ENCODE measurements around the gene NR2C2.

NR2C2 gene

DNA sequence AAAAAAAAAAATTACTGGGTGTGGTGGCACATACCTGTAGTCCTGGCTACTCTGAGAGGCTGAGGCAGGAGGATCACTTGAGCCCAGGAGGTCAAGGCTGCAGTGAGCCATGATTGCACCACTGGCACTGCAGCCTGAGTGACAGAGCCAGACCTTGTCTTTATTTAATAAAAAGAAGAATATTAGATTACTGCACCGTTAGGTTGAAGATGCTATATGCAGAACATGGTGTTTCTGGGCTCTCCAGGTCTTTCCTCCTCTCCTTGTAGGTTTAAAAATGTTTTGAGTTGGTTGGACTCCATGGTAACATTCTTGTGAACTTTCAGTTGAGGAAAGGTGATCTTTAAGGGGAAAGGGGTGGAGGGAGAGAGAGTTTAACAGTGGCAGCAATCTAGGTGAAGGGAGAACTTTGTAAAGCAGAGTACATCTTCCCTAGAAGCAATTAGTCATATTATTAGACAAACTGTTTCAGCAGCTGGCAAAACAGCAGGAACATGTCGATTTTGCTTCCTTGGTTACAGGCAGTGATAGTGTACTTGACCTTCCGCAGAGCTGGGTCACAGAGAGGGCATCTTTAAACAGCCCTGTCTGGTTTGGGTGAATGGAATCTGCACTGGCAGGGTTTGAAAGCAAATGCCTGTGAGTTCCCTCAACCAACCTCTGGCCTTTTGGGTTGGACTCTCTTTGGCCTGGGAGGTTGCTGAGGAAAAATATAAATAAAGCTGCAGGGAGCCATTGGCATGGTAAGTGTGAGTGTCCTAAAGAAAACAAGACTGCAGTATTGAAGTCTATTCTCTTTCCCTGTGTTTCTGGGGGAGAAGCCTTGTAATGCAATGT is 42.8 kb downstream of the NR2C2 start:
- TF ChIP-seq EP300 (IDR thresholded peaks at IDR 0.05; ENCODE audit: borderline replicate concordance) (no peak), FOXM1 (IDR thresholded peaks at IDR 0.05; ENCODE audit: borderline replicate concordance, low read depth) (no peak), NFIC (IDR thresholded peaks at IDR 0.05) (no peak), TAF1 (IDR thresholded peaks at IDR 0.05; ENCODE audit: low read depth) (no peak), YY1 (IDR thresholded peaks at IDR 0.05; ENCODE audit: low read depth) (no peak), CREB1 (IDR thresholded peaks at IDR 0.05; ENCODE audit: low read depth) (no peak), ZBTB7A (IDR thresholded peaks at IDR 0.05; ENCODE audit: low read depth) (no peak), TEAD4 (IDR thresholded peaks at IDR 0.05) (no peak), CEBPB (IDR thresholded peaks at IDR 0.05) (no peak), TCF12 (IDR thresholded peaks at IDR 0.05; ENCODE audit: low read depth) (no peak)
- TF ChIP-seq, protein P1, sequence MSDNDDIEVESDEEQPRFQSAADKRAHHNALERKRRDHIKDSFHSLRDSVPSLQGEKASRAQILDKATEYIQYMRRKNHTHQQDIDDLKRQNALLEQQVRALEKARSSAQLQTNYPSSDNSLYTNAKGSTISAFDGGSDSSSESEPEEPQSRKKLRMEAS (IDR thresholded peaks at IDR 0.05) = no peak
- TF ChIP-seq, protein P2, sequence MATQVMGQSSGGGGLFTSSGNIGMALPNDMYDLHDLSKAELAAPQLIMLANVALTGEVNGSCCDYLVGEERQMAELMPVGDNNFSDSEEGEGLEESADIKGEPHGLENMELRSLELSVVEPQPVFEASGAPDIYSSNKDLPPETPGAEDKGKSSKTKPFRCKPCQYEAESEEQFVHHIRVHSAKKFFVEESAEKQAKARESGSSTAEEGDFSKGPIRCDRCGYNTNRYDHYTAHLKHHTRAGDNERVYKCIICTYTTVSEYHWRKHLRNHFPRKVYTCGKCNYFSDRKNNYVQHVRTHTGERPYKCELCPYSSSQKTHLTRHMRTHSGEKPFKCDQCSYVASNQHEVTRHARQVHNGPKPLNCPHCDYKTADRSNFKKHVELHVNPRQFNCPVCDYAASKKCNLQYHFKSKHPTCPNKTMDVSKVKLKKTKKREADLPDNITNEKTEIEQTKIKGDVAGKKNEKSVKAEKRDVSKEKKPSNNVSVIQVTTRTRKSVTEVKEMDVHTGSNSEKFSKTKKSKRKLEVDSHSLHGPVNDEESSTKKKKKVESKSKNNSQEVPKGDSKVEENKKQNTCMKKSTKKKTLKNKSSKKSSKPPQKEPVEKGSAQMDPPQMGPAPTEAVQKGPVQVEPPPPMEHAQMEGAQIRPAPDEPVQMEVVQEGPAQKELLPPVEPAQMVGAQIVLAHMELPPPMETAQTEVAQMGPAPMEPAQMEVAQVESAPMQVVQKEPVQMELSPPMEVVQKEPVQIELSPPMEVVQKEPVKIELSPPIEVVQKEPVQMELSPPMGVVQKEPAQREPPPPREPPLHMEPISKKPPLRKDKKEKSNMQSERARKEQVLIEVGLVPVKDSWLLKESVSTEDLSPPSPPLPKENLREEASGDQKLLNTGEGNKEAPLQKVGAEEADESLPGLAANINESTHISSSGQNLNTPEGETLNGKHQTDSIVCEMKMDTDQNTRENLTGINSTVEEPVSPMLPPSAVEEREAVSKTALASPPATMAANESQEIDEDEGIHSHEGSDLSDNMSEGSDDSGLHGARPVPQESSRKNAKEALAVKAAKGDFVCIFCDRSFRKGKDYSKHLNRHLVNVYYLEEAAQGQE (IDR thresholded peaks at IDR 0.05; ENCODE audit: low read depth) = no peak
- TF ChIP-seq, protein P3, sequence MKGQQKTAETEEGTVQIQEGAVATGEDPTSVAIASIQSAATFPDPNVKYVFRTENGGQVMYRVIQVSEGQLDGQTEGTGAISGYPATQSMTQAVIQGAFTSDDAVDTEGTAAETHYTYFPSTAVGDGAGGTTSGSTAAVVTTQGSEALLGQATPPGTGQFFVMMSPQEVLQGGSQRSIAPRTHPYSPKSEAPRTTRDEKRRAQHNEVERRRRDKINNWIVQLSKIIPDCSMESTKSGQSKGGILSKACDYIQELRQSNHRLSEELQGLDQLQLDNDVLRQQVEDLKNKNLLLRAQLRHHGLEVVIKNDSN (IDR thresholded peaks at IDR 0.05) = no peak

DNA sequence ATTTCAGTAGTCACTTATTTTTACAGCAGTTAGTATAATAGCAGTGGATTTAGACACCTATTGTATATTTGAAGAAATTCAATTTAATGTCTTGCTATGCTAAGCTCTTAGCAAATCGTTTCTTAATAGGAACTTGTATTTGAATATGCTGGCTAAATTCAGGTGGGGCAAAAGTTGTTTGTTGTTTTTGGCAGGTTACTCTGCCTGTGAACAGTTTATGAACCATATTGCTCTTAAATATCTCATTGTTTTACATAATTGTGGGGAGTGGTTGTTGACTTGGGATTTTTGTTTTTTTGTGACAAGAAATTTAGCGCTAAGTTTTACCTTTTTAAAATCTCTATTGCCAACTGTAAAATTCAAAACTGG is 43.4 kb downstream of the NR2C2 start:
- TF ChIP-seq, protein P1 (IDR thresholded peaks at IDR 0.05) = no peak
- TF ChIP-seq TAF1 (IDR thresholded peaks at IDR 0.05; ENCODE audit: low read depth) (no peak), FOXM1 (IDR thresholded peaks at IDR 0.05; ENCODE audit: borderline replicate concordance, low read depth) (no peak), EGR1 (IDR thresholded peaks at IDR 0.05) (no peak), CEBPB (IDR thresholded peaks at IDR 0.05) (no peak), CREB1 (IDR thresholded peaks at IDR 0.05; ENCODE audit: low read depth) (no peak), TCF12 (IDR thresholded peaks at IDR 0.05; ENCODE audit: low read depth) (no peak)
- TF ChIP-seq, protein P3 (IDR thresholded peaks at IDR 0.05) = no peak

DNA sequence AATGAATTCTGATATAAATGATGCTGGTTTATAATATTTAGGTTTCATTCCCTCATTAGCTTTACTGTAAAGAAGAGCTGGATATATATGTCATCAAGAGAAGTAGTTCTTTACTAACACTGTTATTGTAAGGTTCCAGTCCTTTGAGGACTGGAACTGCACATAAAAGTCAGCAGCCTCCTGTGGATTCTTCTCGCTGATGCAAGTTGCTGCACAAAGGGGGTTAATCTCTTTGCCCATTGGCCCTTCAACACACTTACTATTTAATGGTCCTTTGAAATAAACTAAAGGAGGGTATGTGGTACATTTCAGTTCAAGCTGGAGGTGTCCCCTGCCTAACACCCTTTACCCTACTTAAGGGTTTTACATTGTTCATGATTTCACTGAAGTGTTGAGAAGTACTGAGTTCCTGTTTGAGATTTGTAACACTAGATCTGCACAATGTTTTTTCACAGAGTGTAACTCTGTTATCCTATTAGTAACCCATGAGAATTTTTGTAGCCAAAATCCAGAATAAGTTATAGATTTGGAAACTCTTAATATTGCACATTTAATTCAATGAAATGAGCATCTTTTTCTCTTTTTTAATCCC is 43.9 kb downstream of the NR2C2 start:
- TF ChIP-seq TCF12 (IDR thresholded peaks at IDR 0.05; ENCODE audit: low read depth) = no peak

DNA sequence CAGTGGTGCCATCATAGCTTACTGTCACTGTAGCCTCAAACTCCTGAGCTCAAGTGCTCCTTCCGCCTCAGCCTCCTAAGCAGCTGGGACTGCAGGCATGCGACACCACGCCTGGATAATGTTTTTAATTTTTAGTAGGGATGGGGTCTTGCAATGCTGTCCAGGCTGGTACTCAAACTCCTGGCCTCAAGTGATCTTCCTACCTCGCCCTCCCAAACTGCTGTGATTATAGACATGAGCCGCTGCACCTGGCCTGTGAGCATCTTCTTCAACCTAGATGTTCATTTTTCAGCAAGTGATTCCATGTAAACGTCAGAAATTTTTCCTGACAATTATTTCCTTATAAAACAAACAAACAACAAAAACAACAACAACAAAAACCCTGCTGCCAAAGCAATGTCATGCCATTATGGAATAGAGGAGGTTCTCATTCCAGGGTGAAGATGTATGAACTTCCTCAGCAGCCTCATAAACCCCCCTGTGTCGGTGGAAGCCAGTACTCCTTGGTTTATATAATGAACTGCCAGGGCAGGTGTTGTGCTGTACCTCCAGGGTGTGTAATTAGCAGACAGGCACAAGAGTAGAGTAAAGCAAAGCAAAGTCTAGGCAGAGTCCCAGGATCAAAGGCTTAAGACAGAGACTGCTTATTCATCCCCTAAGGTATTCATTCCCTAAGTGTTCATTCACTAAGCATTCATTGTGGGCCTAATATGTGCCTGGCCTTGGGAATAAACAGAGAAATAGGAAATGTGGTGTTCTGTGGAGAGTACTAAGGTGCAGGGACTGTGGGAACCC is 44.6 kb downstream of the NR2C2 start:
- no peak for TF ChIP-seq RAD21 (IDR thresholded peaks at IDR 0.05; ENCODE audit: low read depth)
- no peak for TF ChIP-seq EP300 (IDR thresholded peaks at IDR 0.05; ENCODE audit: borderline replicate concordance)
- no peak for TF ChIP-seq TEAD4 (IDR thresholded peaks at IDR 0.05)
- TF ChIP-seq NFIC (IDR thresholded peaks at IDR 0.05) = no peak
- no peak for TF ChIP-seq TCF12 (IDR thresholded peaks at IDR 0.05; ENCODE audit: low read depth)
- no peak for TF ChIP-seq FOXM1 (IDR thresholded peaks at IDR 0.05; ENCODE audit: borderline replicate concordance, low read depth)
- no peak for TF ChIP-seq CREB1 (IDR thresholded peaks at IDR 0.05; ENCODE audit: low read depth)
- TF ChIP-seq, protein P2 (IDR thresholded peaks at IDR 0.05; ENCODE audit: low read depth) = no peak
- no peak for TF ChIP-seq EGR1 (IDR thresholded peaks at IDR 0.05)
- TF ChIP-seq TAF1 (IDR thresholded peaks at IDR 0.05; ENCODE audit: low read depth) = no peak
- TF ChIP-seq YY1 (IDR thresholded peaks at IDR 0.05; ENCODE audit: low read depth) = no peak
- TF ChIP-seq, protein P3 (IDR thresholded peaks at IDR 0.05) = no peak
- no peak for TF ChIP-seq CEBPB (IDR thresholded peaks at IDR 0.05)
- TF ChIP-seq ZBTB7A (IDR thresholded peaks at IDR 0.05; ENCODE audit: low read depth) = no peak
- TF ChIP-seq, protein P1 (IDR thresholded peaks at IDR 0.05) = no peak
